Activated naive CD8-positive, alpha-beta T cell (primary cell): ENCODE results near the gene TMEM119.
"Not testable (repeated sequence)": the region's sequence is repeated elsewhere in the genome, so short reads cannot be mapped to it uniquely, and the experiment has no call there.

Source experiments
- H3K27ac Mint-ChIP-seq: one replicate; pipeline ENCODE4 v1.8.0; 2021; ENCODE audit warnings: mixed read lengths
- H3K27me3 Mint-ChIP-seq: one replicate; pipeline ENCODE4 v1.8.0; 2021; ENCODE audit warnings: mixed read lengths
- H3K36me3 Mint-ChIP-seq: one replicate; pipeline ENCODE4 v1.8.0; 2021; ENCODE audit warnings: mixed read lengths
- H3K4me1 Mint-ChIP-seq: one replicate; pipeline ENCODE4 v1.8.0; 2021; ENCODE audit warnings: low read depth, mixed read lengths
- H3K4me3 Mint-ChIP-seq: one replicate; pipeline ENCODE4 v1.8.0; 2021; ENCODE audit warnings: mild to moderate bottlenecking, mixed read lengths
- H3K9me3 Mint-ChIP-seq: one replicate; pipeline ENCODE4 v1.8.0; 2021; ENCODE audit warnings: low read depth, mixed read lengths

TMEM119 gene

GRCh38 chr12:108625228-108625627, 27.3 kb upstream of the TMEM119 start:
- Mint-ChIP-seq H3K36me3 (peaks cover 9% of the 10 kb centered on the region), H3K4me3 (no peak overlapping the region), H3K27me3 (no peaks in the 10 kb centered on the region), H3K9me3 (no peaks in the 10 kb centered on the region), H3K27ac (peak overlapping the region; percentile 98), H3K4me1 (peaks cover 65% of the 10 kb centered on the region)

GRCh38 chr12:108623577-108623976, 25.7 kb upstream of the TMEM119 start:
- peaks cover 9% of the 10 kb centered on the region for H3K36me3 Mint-ChIP-seq
- H3K27me3 Mint-ChIP-seq, result no peaks in the 10 kb centered on the region
- H3K4me1 Mint-ChIP-seq, result peaks cover 62% of the 10 kb centered on the region
- H3K9me3 Mint-ChIP-seq, result no peaks in the 10 kb centered on the region
- H3K27ac Mint-ChIP-seq, result peak overlapping the region; percentile 22
- H3K4me3 Mint-ChIP-seq, result no peak overlapping the region

DNA sequence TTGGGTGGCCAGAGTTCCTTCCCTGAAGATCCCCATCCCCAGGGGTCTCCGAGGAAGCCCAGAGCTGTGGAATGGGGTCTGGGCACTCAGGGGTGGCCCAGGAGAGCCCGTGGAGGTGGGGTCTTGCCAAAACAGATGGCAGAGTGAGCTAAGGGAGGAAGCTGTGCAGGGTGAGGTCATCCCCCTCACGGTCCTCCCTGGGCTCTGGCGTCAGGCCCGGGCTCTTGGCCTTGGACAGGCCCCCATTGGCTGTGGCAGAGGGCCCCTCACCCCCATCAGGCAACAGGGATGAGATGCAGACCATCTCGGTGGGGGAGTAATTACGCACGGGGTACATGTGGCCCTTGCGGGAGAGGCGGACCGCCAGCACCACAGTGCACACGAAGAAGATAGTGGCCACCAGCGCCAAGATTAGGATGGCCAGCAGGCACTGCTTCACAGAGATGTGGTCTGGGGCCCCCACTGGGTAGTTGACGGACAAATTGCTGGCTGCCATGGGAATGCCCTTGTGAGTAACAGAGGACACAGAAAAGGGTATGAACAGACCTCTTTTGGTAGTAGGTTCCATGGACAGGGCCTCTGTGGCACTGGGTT, 25.1 kb upstream of the TMEM119 start:
- Mint-ChIP-seq H3K27me3 (no peaks in the 10 kb centered on the region), H3K9me3 (no peaks in the 10 kb centered on the region), H3K27ac (peak overlapping the region; percentile 97), H3K4me1 (peaks cover 62% of the 10 kb centered on the region), H3K4me3 (no peak overlapping the region), H3K36me3 (peaks cover 9% of the 10 kb centered on the region)

GRCh38 chr12:108622421-108622820, 24.5 kb upstream of the TMEM119 start:
- H3K4me1 Mint-ChIP-seq, result peaks cover 63% of the 10 kb centered on the region
- H3K4me3 Mint-ChIP-seq, result no peak overlapping the region
- H3K27ac Mint-ChIP-seq, result peak overlapping the region; percentile 97
- H3K27me3 Mint-ChIP-seq, result no peaks in the 10 kb centered on the region
- H3K36me3 Mint-ChIP-seq, result peaks cover 9% of the 10 kb centered on the region
- H3K9me3 Mint-ChIP-seq, result no peaks in the 10 kb centered on the region

DNA sequence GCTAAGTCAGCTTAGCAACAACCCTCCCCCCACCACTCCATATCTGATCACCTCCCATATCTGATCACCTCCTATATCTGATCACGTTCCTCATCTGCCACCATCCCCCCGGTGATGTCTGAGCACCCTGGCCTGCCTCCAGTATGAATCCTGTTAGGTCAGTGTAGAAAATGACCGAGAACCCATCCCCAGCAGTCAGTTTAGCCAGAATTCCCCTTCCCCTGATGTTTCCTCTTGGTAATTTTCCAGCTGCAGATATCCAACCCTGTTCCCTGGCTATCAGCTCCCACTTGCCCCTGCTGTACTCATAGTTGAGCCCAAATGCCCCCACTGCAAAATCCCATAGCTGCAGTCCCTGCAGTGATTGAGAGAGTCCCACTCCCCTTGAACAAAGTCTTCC, 23.3 kb upstream of the TMEM119 start:
- H3K27ac Mint-ChIP-seq, result peak overlapping the region; percentile 97
- H3K4me1 Mint-ChIP-seq, result peaks cover 71% of the 10 kb centered on the region
- no peaks in the 10 kb centered on the region for H3K9me3 Mint-ChIP-seq
- peaks cover 9% of the 10 kb centered on the region for H3K36me3 Mint-ChIP-seq
- no peak overlapping the region for H3K4me3 Mint-ChIP-seq
- no peaks in the 10 kb centered on the region for H3K27me3 Mint-ChIP-seq

- peaks cover 9% of the 10 kb centered on the region for H3K36me3 Mint-ChIP-seq
Measured at GRCh38 chr12:108620236-108620879, 22.5 kb upstream of the TMEM119 start.

GRCh38 chr12:108619369-108620160, 21.7 kb upstream of the TMEM119 start:
- H3K27me3 Mint-ChIP-seq, result no peaks in the 10 kb centered on the region

More at GRCh38 chr12:108620236-108620879, 22.5 kb upstream of the TMEM119 start:
- peaks cover 70% of the 10 kb centered on the region for H3K4me1 Mint-ChIP-seq
- no peaks in the 10 kb centered on the region for H3K27me3 Mint-ChIP-seq
- no peak overlapping the region for H3K4me3 Mint-ChIP-seq
- H3K27ac Mint-ChIP-seq, result peak overlapping the region; percentile 47
- no peaks in the 10 kb centered on the region for H3K9me3 Mint-ChIP-seq

DNA sequence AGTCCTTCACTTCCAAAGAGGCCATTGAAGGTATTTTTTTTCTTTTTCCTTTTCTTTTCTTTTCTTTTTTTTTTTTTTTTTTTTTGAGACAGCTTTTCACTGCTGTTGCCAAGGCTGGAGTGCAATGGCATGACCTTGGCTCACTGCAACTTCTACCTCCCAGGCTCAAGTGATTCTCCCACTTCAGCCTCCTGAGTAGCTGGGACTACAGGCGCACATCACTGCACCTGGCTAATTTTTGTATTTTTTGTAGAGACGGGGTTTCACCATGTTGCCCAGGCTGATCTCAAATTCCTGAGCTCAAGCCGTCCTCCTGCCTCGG, 21.0 kb upstream of the TMEM119 start:
- H3K27ac Mint-ChIP-seq, result peak overlapping the region; percentile 47
- not testable (repeated sequence) for H3K9me3 Mint-ChIP-seq, H3K27me3 Mint-ChIP-seq, H3K4me3 Mint-ChIP-seq, H3K36me3 Mint-ChIP-seq
- H3K4me1 Mint-ChIP-seq, result peaks cover 68% of the 10 kb centered on the region

More at GRCh38 chr12:108619369-108620160, 21.7 kb upstream of the TMEM119 start:
- Mint-ChIP-seq H3K4me1 (peaks cover 68% of the 10 kb centered on the region), H3K36me3 (peaks cover 6% of the 10 kb centered on the region), H3K9me3 (no peaks in the 10 kb centered on the region), H3K27ac (peak overlapping the region; percentile 47), H3K4me3 (no peak overlapping the region)

- Mint-ChIP-seq H3K27me3 (no peaks in the 10 kb centered on the region), H3K4me1 (peaks cover 68% of the 10 kb centered on the region), H3K36me3 (peaks cover 6% of the 10 kb centered on the region)
Measured at GRCh38 chr12:108618079-108618952, 20.4 kb upstream of the TMEM119 start.

GRCh38 chr12:108616941-108617858, 19.3 kb upstream of the TMEM119 start:
- H3K4me1 Mint-ChIP-seq, result peaks cover 68% of the 10 kb centered on the region
- H3K27ac Mint-ChIP-seq, result peak overlapping the region; percentile 97
- peak overlapping the region; percentile 67 for H3K4me3 Mint-ChIP-seq
- no peaks in the 10 kb centered on the region for H3K9me3 Mint-ChIP-seq
- H3K27me3 Mint-ChIP-seq, result no peaks in the 10 kb centered on the region
- peaks cover 4% of the 10 kb centered on the region for H3K36me3 Mint-ChIP-seq

More at GRCh38 chr12:108618079-108618952, 20.4 kb upstream of the TMEM119 start:
- Mint-ChIP-seq H3K27ac (peak overlapping the region; percentile 74), H3K9me3 (no peaks in the 10 kb centered on the region), H3K4me3 (no peak overlapping the region)

GRCh38 chr12:108616359-108616758, 18.5 kb upstream of the TMEM119 start:
- peak overlapping the region; percentile 67 for H3K4me3 Mint-ChIP-seq
- peak overlapping the region; percentile 97 for H3K27ac Mint-ChIP-seq
- H3K4me1 Mint-ChIP-seq, result peaks cover 69% of the 10 kb centered on the region
- peaks cover 3% of the 10 kb centered on the region for H3K36me3 Mint-ChIP-seq
- no peaks in the 10 kb centered on the region for H3K9me3 Mint-ChIP-seq
- H3K27me3 Mint-ChIP-seq, result no peaks in the 10 kb centered on the region

- H3K36me3 Mint-ChIP-seq, result no peaks in the 10 kb centered on the region
- H3K27me3 Mint-ChIP-seq, result no peaks in the 10 kb centered on the region
- no peaks in the 10 kb centered on the region for H3K9me3 Mint-ChIP-seq
- peak overlapping the region; percentile 97 for H3K27ac Mint-ChIP-seq
- peak overlapping the region; percentile 67 for H3K4me3 Mint-ChIP-seq
- H3K4me1 Mint-ChIP-seq, result peaks cover 65% of the 10 kb centered on the region
Measured at GRCh38 chr12:108615918-108616317, 18.0 kb upstream of the TMEM119 start.

DNA sequence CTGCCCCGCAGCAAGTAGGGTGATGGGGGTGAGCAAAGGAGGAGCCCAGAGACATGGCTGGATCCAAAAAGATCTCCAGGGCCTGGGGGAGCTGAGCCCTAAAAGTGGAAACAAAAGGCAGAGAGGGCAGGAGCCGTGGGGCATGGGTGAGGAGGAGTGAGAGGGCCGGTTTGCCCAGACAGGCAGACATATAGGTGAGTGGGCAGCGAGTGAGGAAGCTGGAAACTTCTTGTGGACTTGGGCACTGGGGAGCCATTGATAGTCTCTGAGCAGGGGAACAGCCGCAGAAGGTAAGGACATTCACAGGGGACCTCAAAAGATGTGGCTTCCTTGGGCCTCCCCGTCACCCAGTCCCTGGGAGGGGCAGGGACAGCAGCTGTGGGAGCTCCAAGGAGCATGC, 16.8 kb upstream of the TMEM119 start:
- H3K27me3 Mint-ChIP-seq, result no peaks in the 10 kb centered on the region
- no peaks in the 10 kb centered on the region for H3K36me3 Mint-ChIP-seq
- no peak overlapping the region for H3K4me3 Mint-ChIP-seq
- no peaks in the 10 kb centered on the region for H3K9me3 Mint-ChIP-seq
- peaks cover 55% of the 10 kb centered on the region for H3K4me1 Mint-ChIP-seq
- peak overlapping the region; percentile 46 for H3K27ac Mint-ChIP-seq

DNA sequence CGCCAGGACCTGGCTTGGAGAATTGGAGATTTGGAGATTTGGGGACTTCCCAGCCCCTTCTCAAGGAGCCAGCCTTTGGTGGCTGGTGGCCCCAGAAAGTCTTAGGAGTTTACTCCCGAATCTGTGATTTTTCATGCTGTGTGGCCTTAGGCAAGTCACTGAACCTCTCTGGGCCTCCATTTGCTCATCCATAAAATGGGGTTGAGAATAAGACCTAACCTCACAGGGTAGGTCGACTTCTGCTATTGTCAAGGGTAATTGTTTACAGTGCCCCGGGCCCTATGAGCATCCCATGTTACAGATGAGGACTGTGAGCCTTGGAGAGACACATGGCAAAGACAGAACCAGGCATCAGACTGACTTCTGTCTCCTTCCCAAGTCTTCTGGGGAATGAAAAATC, 16.2 kb upstream of the TMEM119 start:
- peaks cover 50% of the 10 kb centered on the region for H3K4me1 Mint-ChIP-seq
- H3K27ac Mint-ChIP-seq, result peak overlapping the region; percentile 46
- no peak overlapping the region for H3K4me3 Mint-ChIP-seq
- no peaks in the 10 kb centered on the region for H3K36me3 Mint-ChIP-seq
- H3K9me3 Mint-ChIP-seq, result no peaks in the 10 kb centered on the region
- no peaks in the 10 kb centered on the region for H3K27me3 Mint-ChIP-seq
